AG04449 (cell line): ENCODE measurements around the gene SPIN2A.
"Not testable (repeated sequence)": the region's sequence is repeated elsewhere in the genome, so short reads cannot be mapped to it uniquely, and the experiment has no call there.

Experiments
- CTCF ChIA-PET: fragments of 350-600 bp; formaldehyde crosslinking; extraction: SDS; loops from one replicate; lab custom pipeline; 2021; ENCODE audit warnings: antibody characterized with exemption; lab: Yijun Ruan, JAX
- POLR2A ChIA-PET: fragments of 400-600, 350-600 bp; formaldehyde crosslinking; extraction: SDS; loops from one replicate; lab custom pipeline; 2020; ENCODE audit warnings: antibody characterized with exemption, inconsistent platforms; lab: Yijun Ruan, JAX
- DNase-seq: peaks from one replicate; pipeline ENCODE4 v3.0.0-alpha.2; 2010; ENCODE audit warnings: low read depth, low spot score
- H3K4me3 ChIP-seq: 2 replicates; pipeline ENCODE4 v1.5.1; 2011; ENCODE audit warnings: low read depth, mild to moderate bottlenecking, control low read depth, low read length
- TF ChIP-seq, protein P1 (sequence below): IDR thresholded peaks from one replicate; pipeline ENCODE4 v1.5.1; 2011; ENCODE audit warnings: mild to moderate bottlenecking, moderate library complexity, low read length, control low read depth, inconsistent platforms; ENCODE audit not compliant: insufficient read depth; ENCODE audit errors: missing control alignments

SPIN2A gene

DNA sequence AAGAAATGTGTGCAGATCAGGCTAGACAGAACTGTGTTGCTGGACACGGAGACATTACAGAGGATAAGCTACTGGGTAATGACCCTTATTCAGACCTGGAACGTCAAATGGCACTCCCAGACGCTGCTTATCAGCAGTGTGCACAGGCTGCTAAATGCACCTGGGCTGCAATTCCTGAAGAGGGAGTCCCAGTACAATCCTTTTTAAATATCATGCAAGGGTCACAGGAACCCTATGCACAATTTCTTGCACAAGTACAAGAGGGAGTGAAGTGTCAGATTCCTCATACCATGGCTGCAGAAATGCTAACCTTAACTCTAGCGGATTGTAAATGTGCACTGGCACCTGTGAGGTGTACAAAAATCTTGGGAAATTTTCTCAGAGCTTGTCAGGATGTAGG lies 32.8 kb downstream of the SPIN2A start:
- CTCF ChIA-PET: no interaction called here
- no peak for DNase-seq
- POLR2A ChIA-PET: interaction anchor here (0.7 kb wide), 1 partner anchor 11 kb away, joined by 4 read pairs; no protein-coding TSS in a partner anchor
- no peak overlapping the region for H3K4me3 ChIP-seq
- TF ChIP-seq, protein P1, sequence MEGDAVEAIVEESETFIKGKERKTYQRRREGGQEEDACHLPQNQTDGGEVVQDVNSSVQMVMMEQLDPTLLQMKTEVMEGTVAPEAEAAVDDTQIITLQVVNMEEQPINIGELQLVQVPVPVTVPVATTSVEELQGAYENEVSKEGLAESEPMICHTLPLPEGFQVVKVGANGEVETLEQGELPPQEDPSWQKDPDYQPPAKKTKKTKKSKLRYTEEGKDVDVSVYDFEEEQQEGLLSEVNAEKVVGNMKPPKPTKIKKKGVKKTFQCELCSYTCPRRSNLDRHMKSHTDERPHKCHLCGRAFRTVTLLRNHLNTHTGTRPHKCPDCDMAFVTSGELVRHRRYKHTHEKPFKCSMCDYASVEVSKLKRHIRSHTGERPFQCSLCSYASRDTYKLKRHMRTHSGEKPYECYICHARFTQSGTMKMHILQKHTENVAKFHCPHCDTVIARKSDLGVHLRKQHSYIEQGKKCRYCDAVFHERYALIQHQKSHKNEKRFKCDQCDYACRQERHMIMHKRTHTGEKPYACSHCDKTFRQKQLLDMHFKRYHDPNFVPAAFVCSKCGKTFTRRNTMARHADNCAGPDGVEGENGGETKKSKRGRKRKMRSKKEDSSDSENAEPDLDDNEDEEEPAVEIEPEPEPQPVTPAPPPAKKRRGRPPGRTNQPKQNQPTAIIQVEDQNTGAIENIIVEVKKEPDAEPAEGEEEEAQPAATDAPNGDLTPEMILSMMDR: no peak

DNA sequence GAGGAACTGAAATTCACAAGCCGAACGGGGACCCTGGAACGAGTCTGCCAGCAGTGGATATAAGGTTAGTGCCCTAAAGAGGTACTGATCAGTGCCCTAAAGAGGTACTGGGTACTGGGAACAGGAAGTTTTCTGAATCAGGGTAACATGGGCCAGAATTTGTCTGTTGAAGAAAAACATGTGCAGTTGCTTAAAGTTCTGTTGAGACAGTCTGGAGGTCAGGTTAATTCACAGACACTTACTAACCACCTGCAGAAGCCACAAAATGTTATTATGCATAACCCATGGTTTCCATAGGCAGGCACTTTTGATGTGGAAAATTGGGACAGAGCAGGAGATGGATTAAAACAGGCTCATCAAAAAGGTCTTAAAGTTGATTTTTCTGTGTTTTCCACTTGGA lies 33.7 kb downstream of the SPIN2A start:
- ChIA-PET POLR2A (no interaction called here), CTCF (no interaction called here)
- DNase-seq: no peak
- no peak overlapping the region for H3K4me3 ChIP-seq
- TF ChIP-seq, protein P1: no peak

- H3K4me3 ChIP-seq, POLR2A ChIA-PET, DNase-seq, CTCF ChIA-PET: not testable (repeated sequence)
These were observed 34.3 kb downstream of the SPIN2A start for GRCh38 chrX:57102918-57103317.
